Liver (tissue), 9 donors: ENCODE results near the gene CD244. TPM values are rescaled to one million over a fixed set of nuclear protein-coding genes. Genes with fewer than 3 reads are reported as not detected.

Source experiments
- DNase-seq: peaks from one replicate; pipeline ENCODE4 v3.0.0-alpha.2; 2017; ENCODE audit warnings: low spot score
- H3K27ac ChIP-seq, 2 donors: one replicate each; pipeline ENCODE4 v1.7.0; 2013; ENCODE audit warnings: inconsistent platforms in 2 of 2, low read length in 2 of 2, control low read depth in 1 of 2, low read depth in 1 of 2, mild to moderate bottlenecking in 1 of 2
- H3K27me3 ChIP-seq, 4 donors: one replicate each; pipeline versions ENCODE4 v1.6.1 to v1.7.0; 2013; ENCODE audit warnings: low read length in 3 of 4, inconsistent platforms in 1 of 4, mild to moderate bottlenecking in 1 of 4, moderate library complexity in 1 of 4; ENCODE audit not compliant: control insufficient read depth in 4 of 4, insufficient read depth in 4 of 4
- H3K36me3 ChIP-seq, 4 donors: one replicate each; pipeline versions ENCODE4 v1.6.1 to v1.7.0; 2013; ENCODE audit warnings: low read length in 3 of 4, mild to moderate bottlenecking in 3 of 4, low read depth in 1 of 4, moderate library complexity in 1 of 4; ENCODE audit not compliant: control insufficient read depth in 4 of 4, insufficient read depth in 3 of 4
- H3K4me1 ChIP-seq, 4 donors: one replicate each; pipeline versions ENCODE4 v1.6.1 to v1.7.0; 2013; ENCODE audit warnings: low read length in 3 of 4, mild to moderate bottlenecking in 3 of 4, moderate library complexity in 1 of 4; ENCODE audit not compliant: control insufficient read depth in 4 of 4, insufficient read depth in 4 of 4
- H3K4me3 ChIP-seq, 3 donors: one replicate each; pipeline versions ENCODE4 v1.6.1 to v1.7.0; 2013; ENCODE audit warnings: low read length in 3 of 3, control low read depth in 1 of 3, low read depth in 1 of 3, mild to moderate bottlenecking in 1 of 3
- H3K9ac ChIP-seq, 2 donors: one replicate each; pipeline ENCODE4 v1.7.0; 2013; ENCODE audit warnings: low read length in 2 of 2, mild to moderate bottlenecking in 2 of 2, moderate library complexity in 2 of 2, control low read depth in 1 of 2, low read depth in 1 of 2
- H3K9me3 ChIP-seq, 4 donors: one replicate each; pipeline versions ENCODE4 v1.6.1 to v1.7.0; 2013; ENCODE audit warnings: low read length in 3 of 4; ENCODE audit not compliant: control insufficient read depth in 4 of 4
- EGR1 ChIP-seq, 2 donors: IDR thresholded peaks; 2 replicates each; pipeline ENCODE4 v1.6.1; 2016 to 2018; ENCODE audit warnings: antibody characterized with exemption in 2 of 2, low read depth in 2 of 2
- FOXA2 ChIP-seq: IDR thresholded peaks from 2 replicates; pipeline ENCODE4 v1.6.1; 2016; ENCODE audit warnings: antibody characterized with exemption
- GABPA ChIP-seq, 2 donors: IDR thresholded peaks in 1 of 2; conservative IDR thresholded peaks in 1 of 2; 2 replicates each; pipeline ENCODE4 v1.6.1; 2016; ENCODE audit warnings: antibody characterized with exemption in 2 of 2, mild to moderate bottlenecking in 1 of 2, moderate library complexity in 1 of 2
- HNF4A ChIP-seq, 2 donors: conservative IDR thresholded peaks; 2 replicates each; pipeline ENCODE4 v1.6.1; 2016; ENCODE audit warnings: antibody characterized with exemption in 2 of 2, mild to moderate bottlenecking in 2 of 2
- HNF4G ChIP-seq: IDR thresholded peaks from 2 replicates; pipeline ENCODE4 v1.6.1; 2016; ENCODE audit warnings: antibody characterized with exemption
- NR2F2 ChIP-seq: IDR thresholded peaks from 2 replicates; pipeline ENCODE4 v1.6.1; 2016; ENCODE audit warnings: antibody characterized with exemption
- RAD21 ChIP-seq, 2 donors: IDR thresholded peaks; 2 replicates each; pipeline ENCODE4 v1.6.1; 2016; ENCODE audit warnings: antibody characterized with exemption in 2 of 2, mild to moderate bottlenecking in 2 of 2
- RXRA ChIP-seq, 2 donors: IDR thresholded peaks; 2 replicates each; pipeline ENCODE4 v1.6.1; 2017 to 2018; ENCODE audit warnings: antibody characterized with exemption in 2 of 2, mild to moderate bottlenecking in 1 of 2
- SP1 ChIP-seq: IDR thresholded peaks from 2 replicates; pipeline ENCODE4 v1.6.1; 2018; ENCODE audit warnings: antibody characterized with exemption, mild to moderate bottlenecking
- TAF1 ChIP-seq: conservative IDR thresholded peaks from 2 replicates; pipeline ENCODE4 v1.6.1; 2016; ENCODE audit warnings: antibody characterized with exemption, mild to moderate bottlenecking
- YY1 ChIP-seq: IDR thresholded peaks from 2 replicates; pipeline ENCODE4 v1.6.1; 2016; ENCODE audit warnings: antibody characterized with exemption, mild to moderate bottlenecking
- WGBS: extraction: QIAGEN DNeasy Blood & Tissue Kit; methylation state at CpG from one replicate; pipeline ENCODE4 v1.1.7; 2013; 5-methylcytosine and 5-hydroxymethylcytosine counted together
- polyA plus RNA-seq, 2 donors: library from polyadenylated mRNA; stranded (reverse) in 1 of 2; unstranded in 1 of 2; fragments of 200-250 nt in 1 of 2; fragments of >200 nt in 1 of 2; fragmentation: Nextera tagmentation in 1 of 2; extraction: Ambion mirVana in 1 of 2; gene quantifications; one replicate each; pipeline versions ENCODE4 v1.2.1 to v1.2.3, GENCODE V29; 2013 to 2015
- total RNA-seq, 2 donors: library from RNA; depleted of rRNA; stranded (reverse); fragments of >200 nt; gene quantifications; one replicate each; pipeline ENCODE4 v1.2.3, GENCODE V29; 2014
- TF ChIP-seq, protein P1 (sequence below): IDR thresholded peaks from 2 replicates; pipeline ENCODE4 v1.6.1; 2016; ENCODE audit warnings: antibody characterized with exemption
- TF ChIP-seq, protein P2 (sequence below): IDR thresholded peaks from 2 replicates; pipeline ENCODE4 v1.6.1; 2016; ENCODE audit warnings: antibody characterized with exemption
- TF ChIP-seq, protein P3 (sequence below): IDR thresholded peaks from 2 replicates; pipeline ENCODE4 v1.6.1; 2016; ENCODE audit warnings: antibody characterized with exemption
- TF ChIP-seq, protein P4 (sequence below): fragments of 150-350 bp; IDR thresholded peaks from 2 replicates; pipeline ENCODE4 v1.5.1; 2017; ENCODE audit warnings: improper control_type of control experiment, low read depth, low read length; ENCODE audit not compliant: missing input control
- donor health status: healthy.
- donor health status: healthy.
- donor health status: healthy.
- donor health status: healthy.
- donor health status: healthy.

CD244 gene
- total and polyA plus RNA-seq, 4 donors = 0.85 to 6.6 (median 1.8) TPM

DNA sequence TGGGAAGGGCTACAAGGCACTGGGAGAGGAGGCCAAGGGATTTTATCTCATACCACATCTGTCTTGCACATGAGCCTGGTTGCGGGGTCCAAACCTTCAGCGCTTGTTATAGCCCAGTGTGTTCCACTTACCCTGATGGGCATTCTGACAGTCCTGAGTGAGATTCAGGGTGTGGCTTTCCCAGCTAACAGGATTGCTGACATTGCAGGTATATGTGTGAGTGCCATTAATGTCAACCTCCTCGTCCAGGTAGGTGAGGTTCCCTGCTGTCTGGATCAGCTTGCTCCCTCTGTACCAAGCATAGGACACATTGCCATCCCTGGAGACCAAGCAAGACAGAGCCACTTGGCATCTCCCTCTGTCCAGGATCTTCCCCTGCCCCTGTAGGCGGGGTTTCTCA lies 21.6 kb downstream of the CD244 start:
- Histone ChIP-seq H3K36me3 (no peaks in the 10 kb centered on the region), H3K4me1 (no peaks in the 10 kb centered on the region), H3K9ac (no peak overlapping the region), H3K27me3 (no peaks in the 10 kb centered on the region), H3K9me3 (no peaks in the 10 kb centered on the region), H3K27ac (no peak overlapping the region), H3K4me3 (no peak overlapping the region)
- DNase-seq = no peak
- WGBS = 96% methylated on average over 4 of the region's 4 CpGs
- TF ChIP-seq HNF4A (conservative IDR thresholded peaks at IDR 0.05) (no peak), YY1 (no peak)

DNA sequence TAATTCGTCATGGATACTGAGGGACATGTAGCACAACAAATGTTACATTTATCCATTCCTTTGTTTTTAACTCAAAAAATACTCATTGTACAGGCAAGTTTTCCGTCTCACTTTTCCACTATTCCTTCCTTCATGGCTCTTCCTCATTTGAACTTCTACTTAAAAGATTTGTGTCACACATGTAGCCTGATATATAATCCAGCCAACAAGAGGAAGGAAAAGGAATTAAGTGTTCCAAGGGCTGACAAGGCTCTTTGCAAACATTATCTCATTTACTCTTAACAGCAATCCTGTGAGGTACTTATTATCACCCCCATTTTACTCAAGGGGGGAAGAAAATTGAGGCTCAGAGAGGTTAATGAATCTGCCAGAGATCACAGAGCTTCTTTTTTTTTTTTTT lies 22.9 kb downstream of the CD244 start:
- WGBS = 87% methylated on average over 2 of the region's 2 CpGs
- Histone ChIP-seq H3K9me3 (no peaks in the 10 kb centered on the region), H3K27me3 (no peaks in the 10 kb centered on the region), H3K4me3 (no peak overlapping the region), H3K27ac (no peak overlapping the region), H3K36me3 (no peaks in the 10 kb centered on the region), H3K4me1 (no peaks in the 10 kb centered on the region), H3K9ac (no peak overlapping the region)
- TF ChIP-seq FOXA2 = no peak
- no peak for TF ChIP-seq RXRA (IDR thresholded peaks at IDR 0.05)
- TF ChIP-seq, protein P1, sequence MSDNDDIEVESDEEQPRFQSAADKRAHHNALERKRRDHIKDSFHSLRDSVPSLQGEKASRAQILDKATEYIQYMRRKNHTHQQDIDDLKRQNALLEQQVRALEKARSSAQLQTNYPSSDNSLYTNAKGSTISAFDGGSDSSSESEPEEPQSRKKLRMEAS = no peak
- TF ChIP-seq RAD21 (IDR thresholded peaks at IDR 0.05) = no peak
- TF ChIP-seq SP1 = no peak
- TF ChIP-seq, protein P2, sequence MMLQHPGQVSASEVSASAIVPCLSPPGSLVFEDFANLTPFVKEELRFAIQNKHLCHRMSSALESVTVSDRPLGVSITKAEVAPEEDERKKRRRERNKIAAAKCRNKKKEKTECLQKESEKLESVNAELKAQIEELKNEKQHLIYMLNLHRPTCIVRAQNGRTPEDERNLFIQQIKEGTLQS = no peak
- no peak for TF ChIP-seq GABPA (IDR thresholded peaks at IDR 0.05 in 1 of 2, conservative IDR thresholded peaks at IDR 0.05 in 1 of 2)
- TF ChIP-seq EGR1 (IDR thresholded peaks at IDR 0.05; ENCODE audit: low read depth in 2 of 2) = no peak
- TF ChIP-seq HNF4A (conservative IDR thresholded peaks at IDR 0.05) = no peak
- TF ChIP-seq, protein P3, sequence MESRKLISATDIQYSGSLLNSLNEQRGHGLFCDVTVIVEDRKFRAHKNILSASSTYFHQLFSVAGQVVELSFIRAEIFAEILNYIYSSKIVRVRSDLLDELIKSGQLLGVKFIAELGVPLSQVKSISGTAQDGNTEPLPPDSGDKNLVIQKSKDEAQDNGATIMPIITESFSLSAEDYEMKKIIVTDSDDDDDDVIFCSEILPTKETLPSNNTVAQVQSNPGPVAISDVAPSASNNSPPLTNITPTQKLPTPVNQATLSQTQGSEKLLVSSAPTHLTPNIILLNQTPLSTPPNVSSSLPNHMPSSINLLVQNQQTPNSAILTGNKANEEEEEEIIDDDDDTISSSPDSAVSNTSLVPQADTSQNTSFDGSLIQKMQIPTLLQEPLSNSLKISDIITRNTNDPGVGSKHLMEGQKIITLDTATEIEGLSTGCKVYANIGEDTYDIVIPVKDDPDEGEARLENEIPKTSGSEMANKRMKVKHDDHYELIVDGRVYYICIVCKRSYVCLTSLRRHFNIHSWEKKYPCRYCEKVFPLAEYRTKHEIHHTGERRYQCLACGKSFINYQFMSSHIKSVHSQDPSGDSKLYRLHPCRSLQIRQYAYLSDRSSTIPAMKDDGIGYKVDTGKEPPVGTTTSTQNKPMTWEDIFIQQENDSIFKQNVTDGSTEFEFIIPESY = no peak
- TF ChIP-seq, protein P4, sequence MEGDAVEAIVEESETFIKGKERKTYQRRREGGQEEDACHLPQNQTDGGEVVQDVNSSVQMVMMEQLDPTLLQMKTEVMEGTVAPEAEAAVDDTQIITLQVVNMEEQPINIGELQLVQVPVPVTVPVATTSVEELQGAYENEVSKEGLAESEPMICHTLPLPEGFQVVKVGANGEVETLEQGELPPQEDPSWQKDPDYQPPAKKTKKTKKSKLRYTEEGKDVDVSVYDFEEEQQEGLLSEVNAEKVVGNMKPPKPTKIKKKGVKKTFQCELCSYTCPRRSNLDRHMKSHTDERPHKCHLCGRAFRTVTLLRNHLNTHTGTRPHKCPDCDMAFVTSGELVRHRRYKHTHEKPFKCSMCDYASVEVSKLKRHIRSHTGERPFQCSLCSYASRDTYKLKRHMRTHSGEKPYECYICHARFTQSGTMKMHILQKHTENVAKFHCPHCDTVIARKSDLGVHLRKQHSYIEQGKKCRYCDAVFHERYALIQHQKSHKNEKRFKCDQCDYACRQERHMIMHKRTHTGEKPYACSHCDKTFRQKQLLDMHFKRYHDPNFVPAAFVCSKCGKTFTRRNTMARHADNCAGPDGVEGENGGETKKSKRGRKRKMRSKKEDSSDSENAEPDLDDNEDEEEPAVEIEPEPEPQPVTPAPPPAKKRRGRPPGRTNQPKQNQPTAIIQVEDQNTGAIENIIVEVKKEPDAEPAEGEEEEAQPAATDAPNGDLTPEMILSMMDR = no peak
- no peak for TF ChIP-seq TAF1
- TF ChIP-seq HNF4G = no peak
- no peak for DNase-seq

DNA sequence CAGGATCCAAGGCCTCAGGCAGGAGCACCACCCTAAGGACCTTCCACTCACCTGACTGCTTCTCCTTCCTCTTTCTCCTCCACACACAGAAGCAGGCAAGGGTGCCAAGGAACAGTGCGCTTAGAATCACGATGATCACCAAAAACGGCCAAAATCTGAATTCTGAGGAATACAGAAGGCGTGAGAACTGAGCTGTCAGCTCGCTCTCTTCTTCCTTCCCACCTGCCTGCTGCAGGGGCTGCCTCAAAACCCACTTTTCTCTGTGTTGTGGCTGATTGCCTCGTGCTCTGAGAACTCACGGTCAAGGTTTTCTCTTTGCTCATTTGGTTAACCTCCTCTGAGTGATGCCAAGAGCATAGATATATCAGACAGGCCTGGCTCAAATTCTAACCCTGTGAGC lies 23.8 kb downstream of the CD244 start:
- TF ChIP-seq RXRA (IDR thresholded peaks at IDR 0.05) (no peak), NR2F2 (no peak), EGR1 (IDR thresholded peaks at IDR 0.05; ENCODE audit: low read depth in 2 of 2) (no peak), HNF4A (conservative IDR thresholded peaks at IDR 0.05) (no peak), RAD21 (IDR thresholded peaks at IDR 0.05) (no peak), HNF4G (no peak), YY1 (no peak), GABPA (IDR thresholded peaks at IDR 0.05 in 1 of 2, conservative IDR thresholded peaks at IDR 0.05 in 1 of 2) (no peak)
- TF ChIP-seq, protein P3 = no peak
- TF ChIP-seq, protein P2 = no peak
- 80% methylated on average over 7 of the region's 7 CpGs for WGBS
- DNase-seq = no peak
- Histone ChIP-seq H3K9ac (no peak overlapping the region), H3K27me3 (no peaks in the 10 kb centered on the region), H3K4me1 (no peaks in the 10 kb centered on the region), H3K4me3 (no peak overlapping the region), H3K9me3 (no peaks in the 10 kb centered on the region), H3K36me3 (no peaks in the 10 kb centered on the region), H3K27ac (no peak overlapping the region)
